T-helper 17 cell (primary cell): ENCODE data around the gene ADNP2. TPM values are rescaled to one million over a fixed set of nuclear protein-coding genes. Genes with fewer than 3 reads are reported as not detected.

Source experiments
- ATAC-seq: fragments of 150-1000 bp; cut with Tn5 transposase; 2 replicates; pipeline ENCODE4 v1.10.0; 2021; ENCODE audit warnings: mild to moderate bottlenecking, moderate library complexity
- DNase-seq, 3 donors: peaks; one replicate each; pipeline versions ENCODE4 v3.0.0 to v3.0.0-alpha.2; 2020 to 2021
- H3K9me3 ChIP-seq: one replicate; pipeline ENCODE4 v1.7.0; 2013; ENCODE audit warnings: low read length, mild to moderate bottlenecking; ENCODE audit not compliant: control insufficient read depth, poor library complexity, severe bottlenecking
- H3K27ac Mint-ChIP-seq: one replicate; pipeline ENCODE4 v1.8.0; 2022; ENCODE audit warnings: mild to moderate bottlenecking, moderate library complexity, mixed read lengths
- H3K27me3 Mint-ChIP-seq: one replicate; pipeline ENCODE4 v1.8.0; 2022; ENCODE audit warnings: mixed read lengths
- H3K36me3 Mint-ChIP-seq: one replicate; pipeline ENCODE4 v1.8.0; 2022; ENCODE audit warnings: low read depth, mixed read lengths
- H3K4me1 Mint-ChIP-seq: one replicate; pipeline ENCODE4 v1.8.0; 2022; ENCODE audit warnings: mild to moderate bottlenecking, mixed read lengths
- H3K4me3 Mint-ChIP-seq: one replicate; pipeline ENCODE4 v1.8.0; 2022; ENCODE audit warnings: mild to moderate bottlenecking, moderate library complexity, mixed read lengths
- total RNA-seq, 4 donors: library from RNA in 2 of 4; stranded (reverse) in 2 of 4; gene quantifications; one replicate each; pipeline ENCODE4 v1.2.3 and lab custom pipeline; 2022 to 2026

ADNP2 gene
- total RNA-seq, 2 donors from 2014 or later, result 41.5 to 50.0 TPM

DNA sequence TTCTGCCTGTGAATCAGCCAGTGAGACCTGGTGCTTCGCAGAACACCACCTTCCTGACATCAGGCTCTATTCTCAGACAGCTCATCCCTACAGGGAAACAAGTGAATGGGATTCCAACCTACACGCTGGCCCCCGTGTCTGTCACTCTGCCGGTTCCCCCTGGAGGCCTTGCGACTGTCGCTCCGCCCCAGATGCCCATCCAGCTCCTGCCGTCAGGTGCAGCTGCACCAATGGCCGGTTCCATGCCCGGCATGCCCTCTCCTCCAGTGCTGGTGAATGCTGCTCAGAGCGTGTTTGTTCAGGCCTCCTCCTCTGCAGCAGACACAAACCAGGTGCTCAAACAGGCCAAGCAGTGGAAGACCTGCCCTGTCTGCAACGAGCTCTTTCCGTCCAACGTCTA lies 28.1 kb downstream of the ADNP2 start:
- Mint-ChIP-seq H3K4me3 (peak overlapping the region; percentile 31), H3K36me3 (peaks cover 11% of the 10 kb centered on the region), H3K27me3 (no peaks in the 10 kb centered on the region), H3K4me1 (peaks cover 3% of the 10 kb centered on the region), H3K27ac (peak overlapping the region; percentile 27)
- no peaks in the 10 kb centered on the region for H3K9me3 ChIP-seq
- ATAC-seq (no peak), DNase-seq (no peak)

DNA sequence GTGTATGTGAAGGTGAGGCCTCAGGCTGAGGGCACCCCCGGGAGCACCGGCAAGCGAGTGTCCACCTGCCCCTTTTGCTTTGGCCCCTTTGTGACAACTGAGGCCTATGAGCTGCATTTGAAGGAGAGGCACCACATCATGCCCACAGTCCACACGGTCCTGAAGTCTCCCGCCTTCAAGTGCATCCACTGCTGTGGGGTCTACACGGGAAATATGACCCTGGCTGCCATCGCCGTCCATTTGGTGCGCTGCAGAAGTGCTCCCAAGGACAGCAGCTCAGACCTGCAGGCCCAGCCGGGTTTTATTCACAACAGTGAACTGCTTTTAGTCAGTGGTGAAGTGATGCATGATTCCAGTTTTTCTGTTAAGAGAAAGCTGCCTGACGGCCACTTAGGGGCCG lies 28.9 kb downstream of the ADNP2 start:
- Mint-ChIP-seq H3K27ac (no peak overlapping the region), H3K27me3 (no peaks in the 10 kb centered on the region), H3K4me3 (no peak overlapping the region), H3K36me3 (peaks cover 11% of the 10 kb centered on the region), H3K4me1 (peaks cover 3% of the 10 kb centered on the region)
- H3K9me3 ChIP-seq, result no peaks in the 10 kb centered on the region
- ATAC-seq (no peak), DNase-seq (no peak)

DNA sequence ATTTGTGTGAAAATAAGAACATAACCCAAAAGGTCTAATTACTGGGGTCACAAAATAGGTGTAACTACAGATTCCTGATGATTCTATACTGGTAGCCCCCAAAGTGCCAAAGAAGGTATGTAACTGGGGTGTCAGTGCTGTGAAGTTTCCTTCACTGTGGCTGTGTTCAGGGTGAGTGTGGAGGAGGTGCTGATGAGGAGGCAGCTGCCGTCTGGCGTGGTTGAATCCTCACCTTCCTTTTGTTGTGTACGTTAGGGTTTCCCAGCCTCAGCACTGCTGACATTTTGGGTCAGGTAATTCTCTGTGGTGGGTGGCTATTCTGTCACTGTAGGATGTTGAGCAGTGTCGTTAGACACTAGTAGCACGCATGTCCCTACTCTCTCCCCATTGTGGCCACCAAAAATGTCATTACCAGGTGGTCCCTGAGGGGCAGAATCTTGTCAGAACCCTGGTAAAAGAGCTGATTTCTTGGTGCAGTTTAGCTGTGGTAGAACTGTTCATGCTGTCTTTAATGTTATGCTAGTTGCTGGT lies 31.5 kb downstream of the ADNP2 start:
- no peaks in the 10 kb centered on the region for H3K9me3 ChIP-seq
- Mint-ChIP-seq H3K4me3 (no peak overlapping the region), H3K27ac (peak overlapping the region; percentile 49), H3K27me3 (no peaks in the 10 kb centered on the region), H3K4me1 (no peaks in the 10 kb centered on the region), H3K36me3 (peaks cover 5% of the 10 kb centered on the region)
- DNase-seq, result no peak
- no peak for ATAC-seq

DNA sequence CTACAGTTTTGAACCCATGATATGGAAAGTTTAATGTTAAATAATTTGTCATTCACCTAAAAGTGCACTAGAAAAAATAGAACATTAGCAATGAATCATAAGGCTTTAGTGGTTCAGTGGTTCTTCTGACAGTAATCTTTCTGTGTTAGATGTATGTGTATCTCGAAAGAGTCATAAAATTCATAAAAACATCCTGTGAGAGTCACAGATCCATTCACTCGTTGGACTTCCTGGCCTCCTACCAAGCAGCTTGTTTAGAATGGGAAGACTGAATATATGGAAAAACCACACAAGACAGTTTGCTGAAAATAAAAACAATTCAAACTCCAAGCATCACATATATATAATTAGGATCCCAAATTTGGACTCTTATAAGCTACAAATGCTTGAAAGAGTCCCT lies 34.8 kb downstream of the ADNP2 start:
- DNase-seq, result no peak

DNA sequence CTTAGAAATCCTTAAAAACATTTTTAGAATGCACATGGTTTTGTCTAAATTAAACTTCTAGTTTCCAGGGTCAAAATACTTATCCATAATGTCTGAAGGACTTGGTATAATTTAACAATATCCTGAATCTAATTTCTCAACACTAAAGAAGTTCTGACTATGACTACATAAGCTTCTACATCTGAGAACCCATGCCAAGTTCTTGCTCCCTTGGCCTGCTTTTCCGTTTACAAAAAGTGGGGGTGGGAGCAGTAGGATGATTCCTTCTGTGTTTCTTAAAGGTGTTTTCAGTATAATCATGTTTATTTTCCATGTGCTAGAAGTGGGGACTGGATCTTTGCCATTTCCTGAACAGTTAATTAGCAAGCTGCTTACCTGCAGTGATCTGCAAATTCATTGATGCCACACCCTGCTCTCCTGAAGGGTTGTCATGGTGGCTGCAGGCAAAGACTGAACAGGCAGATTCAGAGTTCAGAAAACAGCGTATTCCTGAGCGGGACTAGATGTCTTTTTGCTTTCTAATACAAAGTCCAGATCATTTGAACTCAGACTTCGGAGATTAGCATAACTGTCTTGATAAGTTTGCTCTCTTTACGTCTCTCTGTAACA lies 36.2 kb downstream of the ADNP2 start:
- no peak overlapping the region for H3K4me3 Mint-ChIP-seq
- ATAC-seq (no peak), DNase-seq (no peak)
- no peak overlapping the region for H3K27ac Mint-ChIP-seq
- no peaks in the 10 kb centered on the region for H3K36me3 Mint-ChIP-seq
- no peaks in the 10 kb centered on the region for H3K9me3 ChIP-seq
- H3K4me1 Mint-ChIP-seq, result peaks cover 9% of the 10 kb centered on the region
- no peaks in the 10 kb centered on the region for H3K27me3 Mint-ChIP-seq

More for the DNA sequence above, 34.8 kb downstream of the ADNP2 start:
- ATAC-seq, result no peak
- peaks cover 9% of the 10 kb centered on the region for H3K4me1 Mint-ChIP-seq
- H3K27ac Mint-ChIP-seq, result no peak overlapping the region
- no peaks in the 10 kb centered on the region for H3K36me3 Mint-ChIP-seq
- H3K4me3 Mint-ChIP-seq, result no peak overlapping the region
- H3K9me3 ChIP-seq, result no peaks in the 10 kb centered on the region
- no peaks in the 10 kb centered on the region for H3K27me3 Mint-ChIP-seq

DNA sequence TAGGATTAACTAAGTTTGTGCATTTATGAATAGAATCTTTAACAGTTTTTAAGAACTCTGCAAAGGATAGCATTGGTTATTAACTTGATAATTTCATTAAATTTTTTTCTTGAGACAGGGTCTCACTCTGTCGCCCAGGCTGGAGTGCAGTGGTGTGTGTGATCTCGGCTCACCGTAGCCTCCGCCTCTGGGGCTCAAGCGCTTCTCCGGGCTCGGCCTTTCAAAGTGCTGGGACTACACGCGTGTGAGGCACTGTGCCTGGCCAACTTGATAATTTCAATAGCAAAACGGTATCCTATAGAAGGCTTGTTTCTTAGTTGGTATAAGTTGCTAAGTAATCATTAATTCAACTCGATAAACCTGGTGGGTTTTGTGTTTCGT lies 38.0 kb downstream of the ADNP2 start:
- H3K4me1 Mint-ChIP-seq, result peaks cover 9% of the 10 kb centered on the region
- no peaks in the 10 kb centered on the region for H3K36me3 Mint-ChIP-seq
- DNase-seq (no peak), ATAC-seq (peak; percentile 35)
- H3K27ac Mint-ChIP-seq, result no peak overlapping the region
- peaks cover 2% of the 10 kb centered on the region for H3K27me3 Mint-ChIP-seq
- H3K9me3 ChIP-seq, result no peaks in the 10 kb centered on the region
- peak overlapping the region; percentile 89 for H3K4me3 Mint-ChIP-seq

DNA sequence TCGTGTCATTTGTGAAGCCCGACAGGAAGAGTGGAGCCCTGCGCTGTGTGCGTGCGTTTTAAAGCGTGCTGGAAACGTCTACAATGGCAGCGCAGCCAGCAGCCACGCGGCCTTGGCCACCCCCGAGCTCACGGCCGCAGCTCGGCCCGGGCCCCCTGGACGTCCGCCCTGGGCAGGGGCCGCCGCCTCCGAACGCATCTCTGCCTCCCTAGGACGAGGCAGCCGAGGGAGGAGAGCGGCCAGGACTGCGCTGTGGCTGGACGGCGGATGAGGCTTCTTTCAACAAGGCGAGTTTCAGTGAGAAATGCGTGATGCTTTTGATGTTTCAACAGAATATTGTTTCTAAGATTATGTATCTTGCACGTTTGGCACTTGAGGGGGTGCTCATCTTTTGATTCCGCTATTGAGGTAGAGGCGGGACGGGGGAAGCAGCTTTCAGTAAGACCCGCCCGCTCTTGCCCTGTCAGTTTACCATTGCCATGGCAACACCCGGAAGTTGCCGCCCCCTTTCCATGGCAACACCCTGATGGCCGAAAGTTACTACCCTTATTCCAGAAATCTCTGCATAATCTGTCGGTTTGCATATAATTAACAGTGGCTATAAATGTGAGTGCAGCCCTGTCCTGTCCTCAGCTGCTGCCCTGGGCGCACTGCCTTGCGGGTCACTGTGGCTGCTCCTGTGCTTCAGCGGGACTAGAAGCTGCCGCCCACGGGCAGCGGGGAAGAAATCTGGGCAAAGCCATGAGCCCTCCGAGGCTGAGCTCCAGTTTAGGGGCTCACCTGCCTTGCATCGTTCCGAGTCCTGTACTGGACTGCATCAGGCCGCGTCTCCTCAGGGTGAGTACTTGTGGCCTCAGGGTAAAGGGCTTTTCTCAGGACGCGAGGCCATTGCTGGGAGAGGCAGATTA lies 38.6 kb downstream of the ADNP2 start:
- H3K4me1 Mint-ChIP-seq, result peaks cover 9% of the 10 kb centered on the region
- H3K9me3 ChIP-seq, result no peaks in the 10 kb centered on the region
- no peaks in the 10 kb centered on the region for H3K36me3 Mint-ChIP-seq
- H3K4me3 Mint-ChIP-seq, result peak overlapping the region; percentile 89
- peaks cover 5% of the 10 kb centered on the region for H3K27me3 Mint-ChIP-seq
- peak overlapping the region; percentile 49 for H3K27ac Mint-ChIP-seq
- DNase-seq, result peak; percentile 32 to 54 (median 48)
- ATAC-seq, result peak; percentile 87

DNA sequence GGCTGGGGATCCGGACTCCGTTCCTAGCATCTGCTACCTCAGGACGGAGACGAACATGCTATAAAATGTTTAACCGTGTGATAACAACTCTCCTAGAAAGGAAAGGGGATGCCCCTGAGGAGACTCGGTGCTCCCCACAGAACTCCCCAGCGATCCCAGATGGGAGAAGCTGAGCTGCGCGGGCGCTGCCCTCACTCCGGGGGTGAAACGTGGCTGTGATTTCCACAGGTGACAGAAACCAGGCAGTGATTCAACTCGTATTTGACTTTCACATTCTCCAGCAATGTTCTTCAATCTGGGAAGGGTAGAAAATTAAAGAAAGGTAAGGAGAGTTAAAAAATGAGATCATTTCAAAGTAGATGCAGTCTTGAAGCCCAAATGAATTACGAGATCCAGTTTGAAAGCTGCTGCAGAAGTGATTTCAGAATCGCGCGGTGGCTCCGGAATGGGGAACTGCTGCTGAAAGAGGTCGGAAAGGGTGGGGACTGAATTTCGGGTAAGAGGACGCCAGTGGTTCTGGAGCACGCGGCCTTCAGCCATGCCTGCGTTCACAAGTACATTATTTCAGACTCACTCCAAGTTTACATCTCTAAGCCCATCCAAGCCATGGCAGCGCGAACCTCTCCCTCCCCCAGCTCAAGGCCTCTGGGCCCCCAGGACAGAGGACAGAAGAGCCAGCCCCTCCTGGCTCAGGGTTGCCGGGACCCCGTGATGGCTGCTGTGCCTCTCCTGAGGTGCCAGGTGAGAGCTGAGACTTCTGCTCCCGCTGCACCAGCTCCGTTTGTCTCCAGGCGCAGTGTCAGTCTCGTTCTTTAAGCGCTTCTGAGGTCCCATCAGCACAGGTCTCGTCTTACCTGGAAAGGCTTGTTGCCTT lies 39.5 kb downstream of the ADNP2 start:
- ATAC-seq, result no peak
- Mint-ChIP-seq H3K4me1 (peaks cover 9% of the 10 kb centered on the region), H3K36me3 (no peaks in the 10 kb centered on the region)

DNA sequence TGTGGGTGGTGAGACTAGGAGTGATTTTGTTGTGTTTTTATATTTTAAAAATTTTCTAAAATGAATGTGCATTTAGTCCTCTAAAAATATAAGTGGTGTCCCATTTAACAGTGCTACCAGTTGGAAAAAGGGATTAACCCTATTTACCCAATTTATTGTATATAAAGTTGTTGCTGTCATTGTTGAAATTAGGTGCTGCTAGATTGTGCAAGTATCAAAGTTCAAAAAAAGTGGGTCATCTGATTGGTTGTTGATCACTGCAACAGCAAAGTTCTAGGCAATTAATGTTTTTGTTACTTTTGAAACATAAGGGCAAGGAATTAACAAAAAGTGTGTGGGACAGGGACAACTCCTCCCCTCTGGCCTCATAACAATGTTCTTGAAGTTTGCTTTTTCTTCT lies 40.6 kb downstream of the ADNP2 start:
- H3K9me3 ChIP-seq, result no peaks in the 10 kb centered on the region
- no peak for ATAC-seq

More for the DNA sequence above, 39.5 kb downstream of the ADNP2 start:
- Mint-ChIP-seq H3K27me3 (peaks cover 5% of the 10 kb centered on the region), H3K4me3 (peak overlapping the region; percentile 89), H3K27ac (peak overlapping the region; percentile 53)
- H3K9me3 ChIP-seq, result no peaks in the 10 kb centered on the region
- DNase-seq, result no peak

DNA sequence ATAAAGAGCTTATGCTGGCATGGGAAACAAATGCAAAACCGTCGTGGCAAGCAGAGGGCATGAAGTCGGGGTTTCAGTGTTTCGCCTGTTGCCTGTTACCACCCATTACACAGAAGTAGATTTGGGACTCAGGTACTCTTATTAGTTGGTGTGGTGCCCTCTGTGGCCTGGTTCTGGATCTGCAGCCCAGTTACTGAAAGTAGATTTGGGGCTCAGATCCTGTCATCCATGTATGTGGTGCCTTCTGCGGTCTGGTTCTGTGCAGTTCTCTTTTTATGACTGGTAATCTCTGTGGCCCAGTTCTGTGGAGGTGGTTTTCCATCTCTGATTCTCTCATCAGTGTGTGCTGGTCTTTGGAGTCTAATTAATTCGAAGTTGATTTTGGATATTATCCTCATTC lies 45.2 kb downstream of the ADNP2 start:
- DNase-seq (no peak), ATAC-seq (peak; percentile 81)
- H3K27ac Mint-ChIP-seq, result peak overlapping the region; percentile 41
- peaks cover 5% of the 10 kb centered on the region for H3K27me3 Mint-ChIP-seq
- peaks cover 7% of the 10 kb centered on the region for H3K4me1 Mint-ChIP-seq
- H3K4me3 Mint-ChIP-seq, result no peak overlapping the region
- H3K9me3 ChIP-seq, result no peaks in the 10 kb centered on the region
- no peaks in the 10 kb centered on the region for H3K36me3 Mint-ChIP-seq

More for the DNA sequence above, 40.6 kb downstream of the ADNP2 start:
- Mint-ChIP-seq H3K4me1 (peaks cover 16% of the 10 kb centered on the region), H3K27ac (no peak overlapping the region), H3K4me3 (no peak overlapping the region), H3K27me3 (peaks cover 5% of the 10 kb centered on the region), H3K36me3 (no peaks in the 10 kb centered on the region)
- no peak for DNase-seq

DNA sequence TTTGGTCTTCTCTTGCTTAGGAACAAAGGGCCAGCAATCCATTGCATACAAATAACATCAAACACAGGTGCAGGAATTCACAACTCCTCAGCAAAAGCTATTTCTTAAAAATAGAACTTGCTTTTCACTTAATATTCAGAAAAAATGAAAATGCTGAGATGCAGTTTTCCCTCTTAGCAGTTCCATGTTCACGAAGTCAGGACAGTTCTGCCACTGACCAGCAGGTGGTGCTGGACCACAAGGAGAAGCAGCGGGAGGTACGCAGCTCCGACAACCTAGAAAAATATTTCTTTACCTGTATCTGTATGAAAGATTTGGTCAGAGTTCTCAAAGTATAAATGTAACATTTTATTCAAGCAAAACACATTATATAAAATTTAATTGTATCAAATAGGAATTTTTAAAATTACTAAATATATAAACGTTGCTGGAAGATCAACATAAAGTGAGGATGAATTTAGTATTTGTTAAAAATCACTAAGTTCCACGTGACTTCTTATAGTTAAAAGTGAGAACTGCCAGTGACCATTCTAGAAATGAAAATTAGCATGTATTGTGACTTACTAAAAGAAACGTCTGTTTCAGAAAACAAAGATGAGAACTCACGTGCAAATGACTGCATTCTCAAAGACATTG lies 48.8 kb downstream of the ADNP2 start:
- Mint-ChIP-seq H3K27me3 (peaks cover 21% of the 10 kb centered on the region), H3K4me1 (peaks cover 7% of the 10 kb centered on the region), H3K36me3 (peaks cover 2% of the 10 kb centered on the region), H3K4me3 (no peak overlapping the region), H3K27ac (no peak overlapping the region)
- ATAC-seq, result peak; percentile 68
- no peaks in the 10 kb centered on the region for H3K9me3 ChIP-seq
- DNase-seq, result peak; percentile 34 to 70 (median 37)

DNA sequence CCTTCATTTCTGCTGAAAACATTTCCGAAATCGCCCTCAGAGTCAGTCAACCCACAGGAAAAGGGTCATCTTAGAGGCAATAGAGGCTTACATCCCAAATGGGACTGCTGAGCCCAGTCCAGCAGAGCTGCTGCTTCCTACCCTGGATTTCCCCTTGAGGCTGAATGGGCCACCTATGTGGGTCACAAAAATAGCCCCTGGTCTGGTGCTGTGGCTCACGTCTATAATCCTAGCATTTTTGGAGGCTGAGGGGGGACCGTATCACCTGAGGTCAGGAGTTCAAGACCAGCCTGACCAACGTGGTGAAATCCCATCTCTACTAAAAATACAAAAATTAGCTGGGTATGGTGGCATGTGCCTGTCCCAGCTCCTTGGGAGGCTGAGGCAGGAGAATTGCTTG lies 49.3 kb downstream of the ADNP2 start:
- Mint-ChIP-seq H3K36me3 (peaks cover 2% of the 10 kb centered on the region), H3K27me3 (peaks cover 21% of the 10 kb centered on the region), H3K4me1 (peaks cover 7% of the 10 kb centered on the region), H3K27ac (no peak overlapping the region), H3K4me3 (no peak overlapping the region)
- no peaks in the 10 kb centered on the region for H3K9me3 ChIP-seq
- DNase-seq (no peak), ATAC-seq (no peak)
